ENCODE measurements around the gene GCAT. TPM values are rescaled to one million over a fixed set of nuclear protein-coding genes. Genes with fewer than 3 reads are reported as not detected.

GCAT gene
- 1.3 TPM for total RNA-seq (2013)
- polyA plus RNA-seq, result 1 to 10 TPM in 2 of 3 donors, under 1 TPM in 1; 0.56 to 1.9 (median 1.1) TPM
- 0.40 and 1.1 TPM in 2 replicates for polyA minus RNA-seq
- total RNA-seq, result 0.12 to 0.86 (median 0.59) reads per million in 11 experiments

DNA sequence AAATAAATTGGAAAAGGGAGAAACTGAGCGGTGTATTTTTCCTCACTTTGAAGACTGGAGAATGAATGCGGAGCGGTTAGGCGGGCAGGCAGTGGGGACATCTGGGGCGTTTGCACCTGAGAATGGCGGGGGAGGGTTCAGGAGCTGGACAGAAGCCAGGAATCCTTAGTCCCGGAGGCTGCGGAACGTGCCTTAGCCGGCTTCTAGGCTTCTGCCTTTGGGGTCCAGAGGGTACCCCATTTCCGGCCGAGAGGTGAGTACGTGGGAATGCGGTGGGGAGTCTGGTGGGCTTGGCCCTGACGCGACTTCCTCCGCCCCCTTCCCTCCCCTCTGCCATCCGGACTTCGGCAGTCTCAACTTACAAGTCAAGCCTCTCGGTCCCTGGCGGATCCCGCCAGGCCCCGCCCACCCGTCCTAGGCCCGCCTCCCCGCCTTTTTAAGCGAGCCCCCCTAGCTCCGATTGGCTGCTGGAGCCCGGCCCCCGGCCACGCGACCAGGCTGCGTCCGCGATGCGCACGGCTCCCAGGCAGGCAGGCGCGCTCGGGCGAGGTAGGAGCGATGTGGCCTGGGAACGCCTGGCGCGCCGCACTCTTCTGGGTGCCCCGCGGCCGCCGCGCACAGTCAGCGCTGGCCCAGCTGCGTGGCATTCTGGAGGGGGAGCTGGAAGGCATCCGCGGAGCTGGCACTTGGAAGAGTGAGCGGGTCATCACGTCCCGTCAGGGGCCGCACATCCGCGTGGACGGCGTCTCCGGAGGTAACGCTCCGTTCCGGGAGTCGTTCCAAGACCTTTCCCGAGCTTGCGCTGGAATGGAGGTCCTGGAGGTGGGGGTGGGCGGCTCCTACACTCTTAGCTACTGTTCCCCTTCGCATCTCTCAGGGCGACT is at the start of gene GCAT:
Gene GCAT, plus strand, starts transcription at position 525 of the 884 bp plus-strand sequence. Its CDS starts 34 bp downstream, at position 559.
- WGBS (ENCODE audit: insufficient coverage), result under 1% methylated on average over 49 of the region's 73 CpGs
- Mint-ChIP-seq H3K27me3 (ENCODE audit: low read depth in 3 of 3) (peaks cover 52 to 64% (median 54%) of the 10 kb centered on the region in 3 donors), H3K36me3 (peaks cover 8 to 16% of the 10 kb centered on the region in 2 donors), H3K9me3 (peaks cover 0 to 17% (median 7%) of the 10 kb centered on the region in 7 donors), H3K27ac (peak within 1 kb of the TSS in 2 of 7 donors; percentile 57 to 63), H3K4me3 (peak within 1 kb of the TSS; percentile 87 to 96), H3K4me1 (peaks cover 49% of the 10 kb centered on the region)
- TF ChIP-seq, protein P1, sequence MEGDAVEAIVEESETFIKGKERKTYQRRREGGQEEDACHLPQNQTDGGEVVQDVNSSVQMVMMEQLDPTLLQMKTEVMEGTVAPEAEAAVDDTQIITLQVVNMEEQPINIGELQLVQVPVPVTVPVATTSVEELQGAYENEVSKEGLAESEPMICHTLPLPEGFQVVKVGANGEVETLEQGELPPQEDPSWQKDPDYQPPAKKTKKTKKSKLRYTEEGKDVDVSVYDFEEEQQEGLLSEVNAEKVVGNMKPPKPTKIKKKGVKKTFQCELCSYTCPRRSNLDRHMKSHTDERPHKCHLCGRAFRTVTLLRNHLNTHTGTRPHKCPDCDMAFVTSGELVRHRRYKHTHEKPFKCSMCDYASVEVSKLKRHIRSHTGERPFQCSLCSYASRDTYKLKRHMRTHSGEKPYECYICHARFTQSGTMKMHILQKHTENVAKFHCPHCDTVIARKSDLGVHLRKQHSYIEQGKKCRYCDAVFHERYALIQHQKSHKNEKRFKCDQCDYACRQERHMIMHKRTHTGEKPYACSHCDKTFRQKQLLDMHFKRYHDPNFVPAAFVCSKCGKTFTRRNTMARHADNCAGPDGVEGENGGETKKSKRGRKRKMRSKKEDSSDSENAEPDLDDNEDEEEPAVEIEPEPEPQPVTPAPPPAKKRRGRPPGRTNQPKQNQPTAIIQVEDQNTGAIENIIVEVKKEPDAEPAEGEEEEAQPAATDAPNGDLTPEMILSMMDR (IDR thresholded peaks at IDR 0.05), result no peak
- H3K79me2 ChIP-seq (ENCODE audit: insufficient read depth, low read length), result peaks cover 11% of the 10 kb centered on the region
- H3K36me3 ChIP-seq (replicated peaks in 1 of 2; ENCODE audit: control insufficient read depth in 1 of 2, insufficient read depth in 2 of 2, low read length in 2 of 2), result no peaks in the 10 kb centered on the region
- intact Hi-C loops (cut with micrococcal nuclease), result loop anchor here in 1 of 2 donors (10.0 kb wide), 1 partner anchor 123 kb away; the partner anchor contains the start of gene NOL12
- H3K4me1 ChIP-seq (ENCODE audit: control insufficient read depth in 1 of 2, insufficient read depth in 2 of 2, low read length in 2 of 2), result peaks cover 52 to 61% of the 10 kb centered on the region in 2 donors
- peaks cover 27 to 51% of the 10 kb centered on the region in 2 donors for H3K27me3 ChIP-seq (ENCODE audit: control insufficient read depth in 2 of 2, insufficient read depth in 2 of 2, low read length in 2 of 2)
- peaks cover 0 to 5% of the 10 kb centered on the region in 2 donors for H3K9me3 ChIP-seq (replicated peaks in 1 of 2; ENCODE audit: control insufficient read depth in 1 of 2, insufficient read depth in 1 of 2, low read length in 2 of 2)
- peaks cover 13% of the 10 kb centered on the region for H4K20me1 ChIP-seq (ENCODE audit: insufficient read depth, low read length)
- DNase-seq, result peak; percentile 77 to 83 (median 78)
- H3K27ac ChIP-seq (ENCODE audit: low read depth in 1 of 2, low read length in 2 of 2), result no peak within 1 kb of the TSS
- H3K9ac ChIP-seq (ENCODE audit: insufficient read depth, low read length, poor library complexity, severe bottlenecking), result peak within 1 kb of the TSS; percentile 44
- peak within 1 kb of the TSS; percentile 81 for H2AFZ ChIP-seq (ENCODE audit: insufficient read depth, low read depth, low read length, poor library complexity, severe bottlenecking)
- peak within 1 kb of the TSS; percentile 89 for H3K4me2 ChIP-seq (replicated peaks; ENCODE audit: extremely low read depth, low read length, poor library complexity, severe bottlenecking)
- H3K4me3 ChIP-seq (replicated peaks in 1 of 3; ENCODE audit: low read depth in 2 of 3, low read length in 3 of 3), result peak within 1 kb of the TSS; percentile 42 to 75 (median 59)

DNA sequence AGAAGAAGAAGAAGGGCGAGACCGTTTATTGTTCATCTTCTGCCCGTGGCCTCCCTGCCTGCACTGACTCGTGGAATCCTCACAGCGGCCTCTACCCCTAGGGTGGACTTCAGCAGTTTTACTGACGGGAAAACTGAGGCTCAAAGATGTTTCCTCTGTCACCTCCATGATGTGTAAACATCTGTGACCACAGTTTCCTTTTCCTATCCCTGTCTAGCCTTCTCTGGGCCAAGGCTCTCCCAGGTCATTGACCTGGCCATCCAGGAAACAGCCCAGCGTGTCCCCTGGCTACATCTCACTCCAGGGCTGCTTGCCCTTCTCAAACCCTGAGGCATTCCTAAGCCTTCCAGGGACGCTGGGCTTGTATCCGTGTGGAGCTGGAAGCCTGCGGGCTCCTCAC is 49.0 kb upstream of the GCAT start:
- H3K4me1 ChIP-seq (ENCODE audit: control insufficient read depth in 1 of 2, insufficient read depth in 2 of 2, low read length in 2 of 2), result no peaks in the 10 kb centered on the region
- H4K20me1 ChIP-seq (ENCODE audit: insufficient read depth, low read length), result peaks cover 82% of the 10 kb centered on the region
- 45% methylated on average over 8 of the region's 10 CpGs for WGBS (ENCODE audit: insufficient coverage)
- no peak for DNase-seq
- H2AFZ ChIP-seq (ENCODE audit: insufficient read depth, low read depth, low read length, poor library complexity, severe bottlenecking), result no peak overlapping the region
- Mint-ChIP-seq H3K27me3 (ENCODE audit: low read depth in 3 of 3) (peaks cover 0 to 3% (median 0%) of the 10 kb centered on the region in 3 donors), H3K4me1 (no peaks in the 10 kb centered on the region), H3K36me3 (peaks cover 69 to 95% of the 10 kb centered on the region in 2 donors), H3K9me3 (no peaks in the 10 kb centered on the region), H3K27ac (peak overlapping the region in 4 of 7 donors; percentile 47 to 63 (median 52)), H3K4me3 (no peak overlapping the region)
- intact Hi-C loops (cut with micrococcal nuclease), result no loop called here
- H3K79me2 ChIP-seq (ENCODE audit: insufficient read depth, low read length), result peaks cover 10% of the 10 kb centered on the region
- peaks cover 84 to 98% of the 10 kb centered on the region in 2 donors for H3K36me3 ChIP-seq (replicated peaks in 1 of 2; ENCODE audit: control insufficient read depth in 1 of 2, insufficient read depth in 2 of 2, low read length in 2 of 2)
- H3K27ac ChIP-seq (ENCODE audit: low read depth in 1 of 2, low read length in 2 of 2), result peak overlapping the region in 1 of 2 donors; percentile 28
- H3K9ac ChIP-seq (ENCODE audit: insufficient read depth, low read length, poor library complexity, severe bottlenecking), result no peak overlapping the region
- no peak overlapping the region for H3K4me2 ChIP-seq (replicated peaks; ENCODE audit: extremely low read depth, low read length, poor library complexity, severe bottlenecking)
- H3K4me3 ChIP-seq (replicated peaks in 1 of 3; ENCODE audit: low read depth in 2 of 3, low read length in 3 of 3), result no peak overlapping the region
- TF ChIP-seq, protein P1 (IDR thresholded peaks at IDR 0.05), result no peak
- no peaks in the 10 kb centered on the region for H3K9me3 ChIP-seq (replicated peaks in 1 of 2; ENCODE audit: control insufficient read depth in 1 of 2, insufficient read depth in 1 of 2, low read length in 2 of 2)
- H3K27me3 ChIP-seq (ENCODE audit: control insufficient read depth in 2 of 2, insufficient read depth in 2 of 2, low read length in 2 of 2), result no peaks in the 10 kb centered on the region
